GM13977 (cell line): ENCODE data around the gene CALHM5.

Experiments
- DNase-seq: peaks from one replicate; pipeline ENCODE4 v3.0.0; 2012; ENCODE audit warnings: low spot score
- CTCF ChIP-seq: IDR thresholded peaks from 2 replicates; pipeline ENCODE4 v1.5.1; 2012; ENCODE audit warnings: mild to moderate bottlenecking, control low read depth; ENCODE audit not compliant: insufficient read depth; ENCODE audit errors: extremely low read depth, missing control alignments
- in situ Hi-C: fragments of 300-500 bp; cut with MboI; formaldehyde crosslinking; loops from one replicate; pipeline ENCODE4 v1.12.0; 2022; ENCODE audit warnings: low sequenced_read_pairs, low pct_unique_long_range_greater_than_20kb, mixed read lengths, inconsistent platforms; ENCODE audit not compliant: unreplicated experiment

Gene CALHM5

DNA sequence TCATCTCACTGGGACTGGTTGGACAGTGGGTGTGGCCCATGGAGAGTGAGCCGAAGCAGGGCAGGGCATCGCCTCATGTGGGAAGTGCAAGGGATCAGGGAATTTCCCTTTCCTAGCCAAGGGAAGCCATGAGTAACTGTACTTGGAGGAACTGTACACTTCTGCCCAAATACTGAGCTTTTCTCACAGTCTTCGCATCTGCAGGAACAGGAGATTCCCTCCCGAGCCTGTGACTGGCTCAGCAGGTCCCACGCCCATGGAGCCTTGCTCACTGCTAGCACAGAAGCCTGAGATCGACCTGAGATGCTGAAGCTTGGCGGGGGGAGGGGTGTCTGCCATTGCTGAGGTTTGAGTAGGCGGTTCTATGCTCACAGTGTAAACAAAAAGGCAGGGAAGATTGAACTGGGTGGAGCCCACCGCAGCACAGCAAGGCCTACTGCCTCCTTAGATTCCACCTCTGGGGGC, 10.4 kb upstream of the CALHM5 start:
- in situ Hi-C loops: no loop called here
- TF ChIP-seq CTCF: no peak
- DNase-seq: no peak

- in situ Hi-C loops: no loop called here
- DNase-seq: no peak
- TF ChIP-seq CTCF: no peak
Measured at GRCh38 chr6:116507324-116507723, 4.1 kb upstream of the CALHM5 start.

GRCh38 chr6:116508527-116508926, 2.9 kb upstream of the CALHM5 start:
- no peak for TF ChIP-seq CTCF
- DNase-seq: no peak
- in situ Hi-C loops: no loop called here

DNA sequence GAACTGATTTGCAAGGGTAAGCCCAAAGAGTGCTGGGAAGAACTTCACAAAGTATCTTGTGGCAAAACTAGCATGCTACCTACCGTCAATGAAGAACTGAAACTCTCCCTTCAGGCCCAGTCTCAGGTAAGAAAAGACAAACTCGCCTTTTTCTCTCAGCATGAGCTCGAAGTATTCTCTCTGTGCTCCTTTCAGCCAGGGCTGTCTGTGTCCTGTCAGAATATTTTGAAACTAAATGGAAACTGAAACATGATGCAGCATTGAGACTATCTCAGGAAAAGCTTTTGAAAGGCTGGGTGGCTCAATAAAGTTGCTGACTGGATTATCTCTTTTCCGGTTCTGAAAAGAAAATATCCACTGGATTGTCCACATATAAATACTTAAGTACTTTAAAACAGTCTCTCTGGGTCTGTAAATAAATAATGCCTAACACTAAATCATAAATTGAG, 696 bp downstream of the CALHM5 start:
- DNase-seq: no peak
- in situ Hi-C loops: no loop called here

DNA sequence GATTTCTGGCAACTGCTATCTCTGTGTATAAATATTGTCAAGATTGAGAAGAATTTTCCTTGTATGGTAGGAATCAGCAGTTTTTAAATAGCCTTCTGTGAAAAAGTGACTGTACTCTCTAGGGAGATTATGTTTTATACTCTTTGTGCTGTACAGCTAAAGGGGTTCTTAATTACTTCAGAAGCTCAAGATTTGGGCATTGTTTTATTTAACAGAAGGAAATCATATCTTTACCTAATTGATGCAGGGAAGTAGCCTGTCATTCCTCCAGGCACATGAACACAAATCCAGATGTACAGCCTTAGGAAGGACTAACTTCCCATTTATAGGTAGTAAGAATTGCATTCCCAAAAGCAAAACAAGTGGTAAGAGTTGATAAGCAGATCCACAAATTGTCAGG, 1.3 kb downstream of the CALHM5 start:
- in situ Hi-C loops: no loop called here
- TF ChIP-seq CTCF: no peak
- no peak for DNase-seq

More for the DNA sequence above, 696 bp downstream of the CALHM5 start:
- TF ChIP-seq CTCF: no peak

DNA sequence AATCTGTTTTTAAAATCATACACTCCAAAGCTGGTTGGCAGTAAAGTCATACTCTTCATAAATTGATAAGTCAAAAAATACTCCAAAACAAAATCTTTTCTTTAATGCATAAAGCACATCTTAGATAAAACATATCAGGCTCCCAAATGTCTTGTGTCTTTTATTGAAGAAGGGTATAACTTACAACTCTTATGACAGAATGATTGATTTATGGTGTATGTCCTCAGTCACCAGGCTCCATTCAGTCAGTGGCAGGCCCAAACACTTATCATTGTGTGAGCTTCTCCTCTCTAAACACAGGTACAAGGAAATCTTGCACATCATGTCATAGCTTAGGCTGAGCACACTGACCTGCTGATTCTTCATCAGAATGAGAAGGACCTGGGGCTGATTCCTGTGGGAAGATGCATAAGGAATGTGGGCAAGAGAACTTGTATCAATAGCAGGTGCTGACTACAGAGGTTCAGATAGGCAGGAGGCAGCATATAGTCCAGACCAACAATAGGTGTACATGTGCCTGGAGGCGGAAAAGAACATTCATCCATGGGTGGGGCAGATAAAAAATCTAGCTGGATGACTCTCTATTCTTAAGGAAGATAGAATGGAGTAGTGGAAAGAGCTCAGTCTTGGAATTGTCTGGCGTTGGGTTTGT, 1.9 kb downstream of the CALHM5 start:
- TF ChIP-seq CTCF: no peak
- in situ Hi-C loops: no loop called here
- DNase-seq: no peak
